Measurements from ENCODE around the gene ENTR1.
A peak's percentile ranks its signal among the peaks of the same experiment; 100 is the strongest.

The ENTR1 gene

DNA sequence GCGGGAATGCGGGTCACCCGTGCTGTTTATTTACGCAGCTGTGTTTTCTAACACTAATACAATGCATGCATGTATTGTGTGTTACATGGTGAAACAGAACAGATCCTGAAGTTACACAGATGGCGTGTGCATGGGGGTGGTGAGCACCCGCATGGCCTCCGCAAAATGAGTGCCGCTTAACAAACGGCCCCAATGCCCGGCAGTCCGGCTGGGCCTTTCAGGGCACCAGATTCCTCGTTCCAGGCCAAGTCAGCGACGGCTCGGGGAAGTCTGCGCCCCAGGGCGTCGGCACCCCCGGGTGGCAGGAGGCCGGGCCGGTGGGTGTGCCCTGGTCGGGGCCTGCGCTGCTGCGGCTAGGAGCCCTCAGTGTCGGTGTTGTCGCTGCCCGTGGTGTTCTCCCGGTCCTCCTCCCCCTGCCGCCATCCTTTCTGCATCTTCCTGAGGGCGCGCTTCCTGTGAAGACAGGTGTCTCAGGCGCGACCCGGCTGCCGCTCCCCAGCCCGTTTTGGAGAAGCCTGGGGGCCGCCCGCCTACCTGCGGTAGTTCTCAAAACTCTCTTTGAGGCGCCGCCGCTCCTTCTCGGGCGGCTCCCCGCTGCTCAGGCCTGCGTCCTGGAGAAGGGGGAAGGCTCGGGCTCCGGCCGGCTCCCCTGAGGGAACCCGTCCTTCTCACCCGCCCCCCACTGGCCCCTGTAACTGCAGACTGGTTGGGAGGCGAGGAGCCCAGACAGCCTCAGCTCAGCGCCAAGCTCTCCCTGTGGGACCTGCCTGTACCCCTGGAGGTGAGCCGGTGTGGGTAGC lies 46.3 kb downstream of the ENTR1 start:
- in situ Hi-C loops (cut with HindIII; ENCODE audit: low sequenced_read_pairs): no loop called here
- no peak for DNase-seq (ENCODE audit: low read depth, low spot score)
- TF ChIP-seq, protein P1, sequence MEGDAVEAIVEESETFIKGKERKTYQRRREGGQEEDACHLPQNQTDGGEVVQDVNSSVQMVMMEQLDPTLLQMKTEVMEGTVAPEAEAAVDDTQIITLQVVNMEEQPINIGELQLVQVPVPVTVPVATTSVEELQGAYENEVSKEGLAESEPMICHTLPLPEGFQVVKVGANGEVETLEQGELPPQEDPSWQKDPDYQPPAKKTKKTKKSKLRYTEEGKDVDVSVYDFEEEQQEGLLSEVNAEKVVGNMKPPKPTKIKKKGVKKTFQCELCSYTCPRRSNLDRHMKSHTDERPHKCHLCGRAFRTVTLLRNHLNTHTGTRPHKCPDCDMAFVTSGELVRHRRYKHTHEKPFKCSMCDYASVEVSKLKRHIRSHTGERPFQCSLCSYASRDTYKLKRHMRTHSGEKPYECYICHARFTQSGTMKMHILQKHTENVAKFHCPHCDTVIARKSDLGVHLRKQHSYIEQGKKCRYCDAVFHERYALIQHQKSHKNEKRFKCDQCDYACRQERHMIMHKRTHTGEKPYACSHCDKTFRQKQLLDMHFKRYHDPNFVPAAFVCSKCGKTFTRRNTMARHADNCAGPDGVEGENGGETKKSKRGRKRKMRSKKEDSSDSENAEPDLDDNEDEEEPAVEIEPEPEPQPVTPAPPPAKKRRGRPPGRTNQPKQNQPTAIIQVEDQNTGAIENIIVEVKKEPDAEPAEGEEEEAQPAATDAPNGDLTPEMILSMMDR (IDR thresholded peaks at IDR 0.05; ENCODE audit: low read depth, low read length): no peak
- H3K4me3 ChIP-seq (ENCODE audit: low read depth, low read length): no peak overlapping the region

- peak within 1 kb of the TSS; percentile 64 for H3K4me3 ChIP-seq (ENCODE audit: low read depth, low read length)
- TF ChIP-seq, protein P1 (IDR thresholded peaks at IDR 0.05; ENCODE audit: low read depth, low read length): peak; percentile 79
- DNase-seq (ENCODE audit: low read depth, low spot score): peak; percentile 94
- in situ Hi-C loops (cut with HindIII; ENCODE audit: low sequenced_read_pairs): no loop called here
These were observed 47.1 kb downstream of the ENTR1 start, which contains the start of gene DNLZ for GRCh38 chr9:136363106-136363948. DNLZ (minus strand) TSS chr9:136363744; CDS start chr9:136363714, 30 bp downstream.

- in situ Hi-C loops (cut with HindIII; ENCODE audit: low sequenced_read_pairs): no loop called here
- no peak for DNase-seq (ENCODE audit: low read depth, low spot score)
- TF ChIP-seq, protein P1 (IDR thresholded peaks at IDR 0.05; ENCODE audit: low read depth, low read length): no peak
- no peak overlapping the region for H3K4me3 ChIP-seq (ENCODE audit: low read depth, low read length)
These were observed 48.0 kb downstream of the ENTR1 start for GRCh38 chr9:136362450-136362784.

DNA sequence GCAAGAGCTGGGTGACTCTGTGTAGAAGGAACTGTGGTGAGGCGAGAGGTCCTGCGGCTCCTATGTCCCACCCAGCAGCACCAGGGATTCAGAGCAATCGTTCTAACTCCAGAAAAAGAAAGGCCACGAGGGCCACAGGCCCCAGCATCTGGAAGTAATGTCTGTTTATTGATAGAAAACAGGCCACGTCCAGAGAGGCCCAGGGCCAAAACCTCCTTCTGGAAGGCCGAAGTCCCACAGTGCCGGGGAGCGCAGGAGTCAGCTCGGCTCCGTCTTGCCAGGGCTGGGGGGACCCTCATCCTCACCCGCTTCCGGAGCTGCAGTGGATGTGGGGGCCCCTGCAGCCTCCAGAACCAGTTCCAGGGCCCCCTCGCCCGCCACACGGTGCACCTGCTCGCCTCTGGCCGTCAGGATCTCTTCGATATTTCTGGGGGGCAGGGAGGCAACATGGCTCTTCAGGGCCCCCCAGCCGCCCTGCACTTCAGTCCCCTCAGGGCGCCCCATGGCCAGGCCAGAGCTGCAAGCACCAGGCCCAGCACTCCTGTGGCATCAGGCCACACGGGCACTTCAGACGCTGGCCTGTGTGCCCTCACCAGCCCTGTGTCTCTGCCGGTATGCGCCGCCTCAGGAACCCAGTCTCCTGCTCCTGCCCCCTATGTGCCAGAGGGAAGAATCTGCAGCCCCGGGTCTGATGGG lies 48.5 kb downstream of the ENTR1 start:
- TF ChIP-seq, protein P1 (IDR thresholded peaks at IDR 0.05; ENCODE audit: low read depth, low read length): no peak
- no peak for DNase-seq (ENCODE audit: low read depth, low spot score)
- in situ Hi-C loops (cut with HindIII; ENCODE audit: low sequenced_read_pairs): no loop called here
- H3K4me3 ChIP-seq (ENCODE audit: low read depth, low read length): no peak overlapping the region

- in situ Hi-C loops (cut with HindIII; ENCODE audit: low sequenced_read_pairs): no loop called here
- DNase-seq (ENCODE audit: low read depth, low spot score): no peak
- TF ChIP-seq, protein P1 (IDR thresholded peaks at IDR 0.05; ENCODE audit: low read depth, low read length): no peak
- no peak overlapping the region for H3K4me3 ChIP-seq (ENCODE audit: low read depth, low read length)
These were observed 49.2 kb downstream of the ENTR1 start for GRCh38 chr9:136361047-136361753.
